Measurements from ENCODE around the gene CAMK2D. TPM values are rescaled to one million over a fixed set of nuclear protein-coding genes. Genes with fewer than 3 reads are reported as not detected.

CAMK2D gene
- total RNA-seq, 1 experiment from 2014 or later, result 7.1 TPM

DNA sequence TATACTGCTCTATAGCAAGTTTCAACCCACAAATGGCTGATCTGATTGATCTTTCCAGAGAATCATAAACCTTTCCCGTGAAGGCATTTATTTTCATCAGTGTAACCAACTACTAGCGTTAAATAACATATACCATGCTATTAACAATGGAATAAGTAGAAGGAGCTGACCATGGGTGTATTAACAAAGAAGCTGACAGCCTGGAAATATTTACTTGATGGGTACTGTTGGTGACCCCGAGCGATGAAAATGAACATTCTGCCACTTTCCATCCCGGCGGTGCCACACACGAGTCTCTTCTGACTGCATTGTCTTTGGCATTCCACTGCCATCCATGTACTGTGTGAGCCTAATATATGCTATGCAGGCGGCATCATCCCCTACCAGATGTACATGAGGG is 304.4 kb downstream of the CAMK2D start:
- H2AFZ ChIP-seq, result no peak overlapping the region
- H3K27ac ChIP-seq, result no peak overlapping the region
- BruUV-seq (replicated peaks), result no TSS peak
- TF ChIP-seq, protein P1, sequence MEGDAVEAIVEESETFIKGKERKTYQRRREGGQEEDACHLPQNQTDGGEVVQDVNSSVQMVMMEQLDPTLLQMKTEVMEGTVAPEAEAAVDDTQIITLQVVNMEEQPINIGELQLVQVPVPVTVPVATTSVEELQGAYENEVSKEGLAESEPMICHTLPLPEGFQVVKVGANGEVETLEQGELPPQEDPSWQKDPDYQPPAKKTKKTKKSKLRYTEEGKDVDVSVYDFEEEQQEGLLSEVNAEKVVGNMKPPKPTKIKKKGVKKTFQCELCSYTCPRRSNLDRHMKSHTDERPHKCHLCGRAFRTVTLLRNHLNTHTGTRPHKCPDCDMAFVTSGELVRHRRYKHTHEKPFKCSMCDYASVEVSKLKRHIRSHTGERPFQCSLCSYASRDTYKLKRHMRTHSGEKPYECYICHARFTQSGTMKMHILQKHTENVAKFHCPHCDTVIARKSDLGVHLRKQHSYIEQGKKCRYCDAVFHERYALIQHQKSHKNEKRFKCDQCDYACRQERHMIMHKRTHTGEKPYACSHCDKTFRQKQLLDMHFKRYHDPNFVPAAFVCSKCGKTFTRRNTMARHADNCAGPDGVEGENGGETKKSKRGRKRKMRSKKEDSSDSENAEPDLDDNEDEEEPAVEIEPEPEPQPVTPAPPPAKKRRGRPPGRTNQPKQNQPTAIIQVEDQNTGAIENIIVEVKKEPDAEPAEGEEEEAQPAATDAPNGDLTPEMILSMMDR (conservative IDR thresholded peaks at IDR 0.05), result no peak
- no peak for TF ChIP-seq EZH2 (IDR thresholded peaks at IDR 0.05; ENCODE audit: low read depth)
- ChIA-PET CTCF (no interaction called here), POLR2A (ENCODE audit: unreplicated experiment) (no interaction called here)
- no peak for DNase-seq
- intact Hi-C loops (cut with micrococcal nuclease; ENCODE audit: unreplicated experiment), result no loop called here
- no peaks in the 10 kb centered on the region for H3K9me2 ChIP-seq (ENCODE audit: insufficient read depth)
- H4K20me1 ChIP-seq (ENCODE audit: insufficient read depth), result no peaks in the 10 kb centered on the region
- no peak overlapping the region for H3K4me3 ChIP-seq
- no peaks in the 10 kb centered on the region for H3K4me1 ChIP-seq (replicated peaks; ENCODE audit: insufficient read depth)
- no peaks in the 10 kb centered on the region for H3F3A ChIP-seq (ENCODE audit: insufficient read depth, low read depth)
- no peaks in the 10 kb centered on the region for H3K27me3 ChIP-seq (ENCODE audit: insufficient read depth, low read depth)
- H3K79me2 ChIP-seq (ENCODE audit: low read depth), result no peaks in the 10 kb centered on the region
- no peaks in the 10 kb centered on the region for H3K36me3 ChIP-seq (ENCODE audit: low read depth)
- no peak overlapping the region for H3K4me2 ChIP-seq
- H3K9me3 ChIP-seq (ENCODE audit: insufficient read depth, low read depth), result no peaks in the 10 kb centered on the region

GRCh38 chr4:113455061-113455460 is 306.5 kb downstream of the CAMK2D start:
- no peak overlapping the region for H3K27ac ChIP-seq
- no peak overlapping the region for H2AFZ ChIP-seq
- no peaks in the 10 kb centered on the region for H3K79me2 ChIP-seq (ENCODE audit: low read depth)
- CTCF ChIA-PET, result no interaction called here
- BruUV-seq (replicated peaks), result no TSS peak
- POLR2A ChIA-PET (ENCODE audit: unreplicated experiment), result no interaction called here
- H3F3A ChIP-seq (ENCODE audit: insufficient read depth, low read depth), result no peaks in the 10 kb centered on the region
- H3K27me3 ChIP-seq (ENCODE audit: insufficient read depth, low read depth), result no peaks in the 10 kb centered on the region
- H3K9me3 ChIP-seq (ENCODE audit: insufficient read depth, low read depth), result no peaks in the 10 kb centered on the region
- H4K20me1 ChIP-seq (ENCODE audit: insufficient read depth), result no peaks in the 10 kb centered on the region
- no peak overlapping the region for H3K4me3 ChIP-seq
- no peak overlapping the region for H3K4me2 ChIP-seq
- no peak for DNase-seq
- no peaks in the 10 kb centered on the region for H3K9me2 ChIP-seq (ENCODE audit: insufficient read depth)
- intact Hi-C loops (cut with micrococcal nuclease; ENCODE audit: unreplicated experiment), result no loop called here
- no peaks in the 10 kb centered on the region for H3K4me1 ChIP-seq (replicated peaks; ENCODE audit: insufficient read depth)
- H3K36me3 ChIP-seq (ENCODE audit: low read depth), result no peaks in the 10 kb centered on the region
- TF ChIP-seq, protein P1 (conservative IDR thresholded peaks at IDR 0.05), result no peak
- TF ChIP-seq EZH2 (IDR thresholded peaks at IDR 0.05; ENCODE audit: low read depth), result no peak

GRCh38 chr4:113452868-113453620 is 308.5 kb downstream of the CAMK2D start:
- intact Hi-C loops (cut with micrococcal nuclease; ENCODE audit: unreplicated experiment), result no loop called here

More at GRCh38 chr4:113452868-113453620, 308.5 kb downstream of the CAMK2D start:
- no peak for TF ChIP-seq EZH2 (IDR thresholded peaks at IDR 0.05; ENCODE audit: low read depth)
- TF ChIP-seq, protein P1 (conservative IDR thresholded peaks at IDR 0.05), result no peak
- DNase-seq, result peak in 1 of 2 experiments; percentile 33
- Histone ChIP-seq H2AFZ (no peak overlapping the region), H3K4me1 (replicated peaks; ENCODE audit: insufficient read depth) (no peaks in the 10 kb centered on the region), H3K79me2 (ENCODE audit: low read depth) (no peaks in the 10 kb centered on the region), H3K27ac (no peak overlapping the region), H3K9me2 (ENCODE audit: insufficient read depth) (no peaks in the 10 kb centered on the region), H3K9me3 (ENCODE audit: insufficient read depth, low read depth) (no peaks in the 10 kb centered on the region), H3K4me2 (no peak overlapping the region), H3F3A (ENCODE audit: insufficient read depth, low read depth) (no peaks in the 10 kb centered on the region), H4K20me1 (ENCODE audit: insufficient read depth) (no peaks in the 10 kb centered on the region), H3K4me3 (no peak overlapping the region), H3K27me3 (ENCODE audit: insufficient read depth, low read depth) (no peaks in the 10 kb centered on the region), H3K36me3 (ENCODE audit: low read depth) (no peaks in the 10 kb centered on the region)
- ChIA-PET POLR2A (ENCODE audit: unreplicated experiment) (no interaction called here), CTCF (no interaction called here)
- BruUV-seq (replicated peaks), result no TSS peak

Data from PC-9 (cell line).